Tibial nerve (tissue), 4 donors: ENCODE measurements around the gene LEFTY1.

Experiments
- CTCF ChIP-seq, 5 experiments: fragments of 200-600 bp in 3 of 5; fragments of 450-650 bp in 2 of 5; sonication (generic) in 3 of 5; IDR thresholded peaks; one replicate each; pipeline ENCODE4 v1.5.1; 2016 to 2019; ENCODE audit warnings: antibody characterized with exemption in 5 of 5, mild to moderate bottlenecking in 3 of 5, moderate library complexity in 2 of 5
- EP300 ChIP-seq, 2 donors: sonication (generic); formaldehyde crosslinking; IDR thresholded peaks; one replicate each; pipeline ENCODE4 v1.6.1; 2017; ENCODE audit warnings: antibody characterized with exemption in 2 of 2, mild to moderate bottlenecking in 1 of 2
- POLR2A ChIP-seq, 2 donors: fragments of 450-650 bp; IDR thresholded peaks; one replicate each; pipeline ENCODE4 v1.6.1; 2017; ENCODE audit warnings: antibody characterized with exemption in 2 of 2, mild to moderate bottlenecking in 2 of 2, moderate library complexity in 2 of 2

GRCh38 chr1:225928186-225929175 is 39.5 kb upstream of the LEFTY1 start:
- TF ChIP-seq CTCF (IDR thresholded peaks at IDR 0.05) (no peak), POLR2A (IDR thresholded peaks at IDR 0.05) (no peak), EP300 (IDR thresholded peaks at IDR 0.05) (no peak)
